Neural crest cell (in vitro differentiated cells): ENCODE results near the gene AKAP3. TPM values are rescaled to one million over a fixed set of nuclear protein-coding genes. Genes with fewer than 3 reads are reported as not detected.
A peak's percentile ranks its signal among the peaks of the same experiment; 100 is the strongest.

Source experiments
- DNase-seq: peaks from one replicate; pipeline ENCODE4 v3.0.0; 2021; ENCODE audit warnings: low read depth, mixed read lengths, low spot score
- H3K27ac Mint-ChIP-seq: one replicate; pipeline ENCODE4 v1.8.0; 2021; ENCODE audit warnings: mild to moderate bottlenecking, mixed read lengths; ENCODE audit not compliant: unreplicated experiment
- H3K27me3 Mint-ChIP-seq: 2 replicates; pipeline ENCODE4 v1.8.0; 2021; ENCODE audit warnings: low read depth, mild to moderate bottlenecking, mixed read lengths
- H3K36me3 Mint-ChIP-seq: 2 replicates; pipeline ENCODE4 v1.8.0; 2021; ENCODE audit warnings: low read depth, mild to moderate bottlenecking, mixed read lengths
- H3K4me1 Mint-ChIP-seq: 2 replicates; pipeline ENCODE4 v1.8.0; 2021; ENCODE audit warnings: mixed read lengths
- H3K4me3 Mint-ChIP-seq: one replicate; pipeline ENCODE4 v1.8.0; 2021; ENCODE audit warnings: mild to moderate bottlenecking, mixed read lengths
- H3K9me3 Mint-ChIP-seq: 2 replicates; pipeline ENCODE4 v1.8.0; 2021; ENCODE audit warnings: mixed read lengths
- total RNA-seq: library from RNA; stranded (reverse); gene quantifications from 2 replicates; pipeline ENCODE4 v1.2.1, GENCODE V29; 2021
- TF ChIP-seq, protein P1 (sequence below): fragments of 200-600 bp; sonication (generic); conservative IDR thresholded peaks from 2 replicates; pipeline ENCODE4 v1.5.0; 2021; ENCODE audit warnings: antibody characterized with exemption, mild to moderate bottlenecking

AKAP3 gene
- total RNA-seq, 1 donor from 2014 or later, result 2.8 TPM

DNA sequence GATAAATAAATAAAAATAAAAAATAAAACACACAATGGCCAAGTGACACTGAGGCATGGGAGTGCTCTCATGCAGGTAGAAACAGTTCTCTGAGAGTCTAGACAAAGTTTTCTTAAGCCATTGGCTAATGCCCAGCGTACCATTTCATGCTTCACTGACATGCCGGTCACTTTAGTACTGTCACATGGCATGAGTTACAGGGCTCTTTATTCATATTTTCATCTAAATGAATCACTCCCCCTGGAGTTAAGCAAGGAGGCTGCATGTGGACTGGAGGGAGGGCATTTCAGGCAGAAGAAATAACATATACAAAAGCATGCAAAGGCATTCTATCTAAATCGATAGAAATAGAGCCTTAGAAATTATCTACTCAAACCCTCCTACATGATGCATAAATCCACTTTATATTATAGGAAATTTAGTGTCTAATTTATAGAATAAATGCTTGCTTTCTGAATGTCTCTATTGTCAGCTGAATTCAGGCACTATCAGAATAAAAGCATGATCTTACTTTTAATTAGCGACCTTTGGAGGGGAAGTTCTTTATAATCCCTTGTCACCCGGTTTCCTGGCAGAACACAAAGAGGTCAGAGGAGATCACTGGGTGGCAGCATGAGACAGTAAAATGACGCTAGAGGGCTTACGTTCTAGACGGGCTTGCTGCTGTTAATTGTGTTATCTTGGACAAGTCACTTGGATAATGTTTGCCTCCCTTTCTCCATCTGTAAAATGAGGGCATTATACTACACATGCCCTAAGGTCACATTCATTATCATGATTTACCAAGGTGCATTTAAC lies 69.3 kb downstream of the AKAP3 start:
- Mint-ChIP-seq H3K4me1 (peaks cover 22% of the 10 kb centered on the region), H3K27me3 (no peaks in the 10 kb centered on the region), H3K9me3 (no peaks in the 10 kb centered on the region), H3K36me3 (no peaks in the 10 kb centered on the region), H3K4me3 (no peak overlapping the region), H3K27ac (no peak overlapping the region)
- TF ChIP-seq, protein P1, sequence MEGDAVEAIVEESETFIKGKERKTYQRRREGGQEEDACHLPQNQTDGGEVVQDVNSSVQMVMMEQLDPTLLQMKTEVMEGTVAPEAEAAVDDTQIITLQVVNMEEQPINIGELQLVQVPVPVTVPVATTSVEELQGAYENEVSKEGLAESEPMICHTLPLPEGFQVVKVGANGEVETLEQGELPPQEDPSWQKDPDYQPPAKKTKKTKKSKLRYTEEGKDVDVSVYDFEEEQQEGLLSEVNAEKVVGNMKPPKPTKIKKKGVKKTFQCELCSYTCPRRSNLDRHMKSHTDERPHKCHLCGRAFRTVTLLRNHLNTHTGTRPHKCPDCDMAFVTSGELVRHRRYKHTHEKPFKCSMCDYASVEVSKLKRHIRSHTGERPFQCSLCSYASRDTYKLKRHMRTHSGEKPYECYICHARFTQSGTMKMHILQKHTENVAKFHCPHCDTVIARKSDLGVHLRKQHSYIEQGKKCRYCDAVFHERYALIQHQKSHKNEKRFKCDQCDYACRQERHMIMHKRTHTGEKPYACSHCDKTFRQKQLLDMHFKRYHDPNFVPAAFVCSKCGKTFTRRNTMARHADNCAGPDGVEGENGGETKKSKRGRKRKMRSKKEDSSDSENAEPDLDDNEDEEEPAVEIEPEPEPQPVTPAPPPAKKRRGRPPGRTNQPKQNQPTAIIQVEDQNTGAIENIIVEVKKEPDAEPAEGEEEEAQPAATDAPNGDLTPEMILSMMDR, result peak; percentile 22
- no peak for DNase-seq

DNA sequence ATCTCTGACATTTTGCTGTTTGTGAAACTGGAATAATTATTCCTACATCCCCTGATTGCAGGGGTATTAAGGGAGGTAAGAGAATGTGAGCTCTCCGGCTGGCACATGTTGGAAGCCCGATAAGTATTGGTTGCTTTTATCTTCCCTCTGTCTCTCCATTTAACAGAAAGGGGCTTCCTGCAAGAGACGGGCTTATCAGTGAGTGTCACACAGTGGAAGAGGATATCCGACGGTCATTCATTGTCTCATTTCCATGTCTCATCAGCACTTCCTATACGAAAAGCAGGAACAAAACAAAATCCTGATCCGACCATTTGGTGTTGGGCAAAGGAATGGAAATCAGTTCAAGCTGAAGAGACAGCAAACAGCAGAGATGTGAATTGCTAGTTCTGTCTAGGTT lies 76.2 kb downstream of the AKAP3 start:
- no peaks in the 10 kb centered on the region for H3K36me3 Mint-ChIP-seq
- no peaks in the 10 kb centered on the region for H3K9me3 Mint-ChIP-seq
- DNase-seq, result no peak
- no peak overlapping the region for H3K27ac Mint-ChIP-seq
- H3K4me3 Mint-ChIP-seq, result no peak overlapping the region
- no peaks in the 10 kb centered on the region for H3K27me3 Mint-ChIP-seq
- H3K4me1 Mint-ChIP-seq, result no peaks in the 10 kb centered on the region
- TF ChIP-seq, protein P1, result no peak

DNA sequence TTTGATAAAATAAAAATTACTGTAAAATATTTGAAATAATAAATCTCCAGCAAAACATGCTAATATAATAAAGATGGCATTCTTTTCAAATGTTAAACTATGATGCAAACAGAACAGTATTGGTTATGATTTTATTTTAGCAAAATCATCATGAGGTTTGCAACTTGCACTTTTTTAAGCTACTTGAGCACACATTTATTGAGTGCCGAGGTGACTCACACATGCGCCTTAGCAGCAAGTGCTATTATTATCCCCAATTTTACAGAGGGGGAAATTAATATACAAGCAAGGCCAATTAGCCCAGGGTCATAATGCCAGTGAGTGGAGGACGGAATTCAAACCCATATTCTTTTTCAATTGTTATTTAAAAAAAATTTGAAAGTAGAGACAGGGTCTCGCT lies 79.6 kb downstream of the AKAP3 start:
- DNase-seq, result no peak
- no peak overlapping the region for H3K4me3 Mint-ChIP-seq
- H3K27me3 Mint-ChIP-seq, result no peaks in the 10 kb centered on the region
- TF ChIP-seq, protein P1, result no peak
- H3K9me3 Mint-ChIP-seq, result no peaks in the 10 kb centered on the region
- no peaks in the 10 kb centered on the region for H3K4me1 Mint-ChIP-seq
- H3K27ac Mint-ChIP-seq, result no peak overlapping the region
- H3K36me3 Mint-ChIP-seq, result no peaks in the 10 kb centered on the region

DNA sequence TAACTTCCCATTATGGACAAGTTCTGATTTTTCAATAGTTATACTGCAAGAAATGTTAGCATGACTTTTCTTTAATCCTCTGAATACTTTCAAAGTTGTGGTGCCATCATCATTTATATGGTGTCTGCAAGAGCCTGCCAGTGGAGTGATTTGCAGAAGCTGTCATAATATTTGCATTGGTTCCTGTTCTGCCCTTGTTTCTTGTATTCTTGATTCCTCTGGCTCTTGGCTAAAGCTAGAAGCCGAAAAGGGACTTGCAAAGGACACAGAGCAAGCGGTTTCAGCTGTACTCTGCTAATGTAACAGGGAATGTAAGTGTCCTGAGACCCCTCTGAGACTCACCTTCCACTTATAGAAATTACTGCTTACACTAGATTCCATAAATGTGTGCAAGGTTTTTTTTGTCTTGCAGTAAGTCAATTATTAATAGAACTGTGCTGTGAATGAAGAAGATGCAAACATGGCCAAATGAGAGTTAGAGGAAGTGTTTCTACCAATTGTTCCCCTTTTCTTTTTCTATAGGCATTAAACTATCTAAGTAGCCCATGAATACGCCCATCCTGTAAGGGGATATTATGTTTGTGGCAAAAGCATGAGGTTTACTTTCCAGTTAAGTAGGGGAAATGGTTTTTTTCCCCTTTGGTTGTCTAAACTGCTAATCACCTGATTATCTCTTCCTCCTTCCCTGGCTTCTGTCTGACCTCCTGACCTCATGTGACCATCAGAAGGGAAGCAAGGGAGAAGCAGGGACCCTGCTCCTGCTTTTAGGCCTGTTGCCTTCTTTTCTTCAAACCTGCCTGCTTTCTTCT lies 81.6 kb downstream of the AKAP3 start:
- H3K4me1 Mint-ChIP-seq, result peaks cover 4% of the 10 kb centered on the region
- TF ChIP-seq, protein P1, result no peak
- H3K9me3 Mint-ChIP-seq, result no peaks in the 10 kb centered on the region
- DNase-seq, result no peak
- no peaks in the 10 kb centered on the region for H3K27me3 Mint-ChIP-seq
- no peak overlapping the region for H3K27ac Mint-ChIP-seq
- H3K36me3 Mint-ChIP-seq, result no peaks in the 10 kb centered on the region
- no peak overlapping the region for H3K4me3 Mint-ChIP-seq

DNA sequence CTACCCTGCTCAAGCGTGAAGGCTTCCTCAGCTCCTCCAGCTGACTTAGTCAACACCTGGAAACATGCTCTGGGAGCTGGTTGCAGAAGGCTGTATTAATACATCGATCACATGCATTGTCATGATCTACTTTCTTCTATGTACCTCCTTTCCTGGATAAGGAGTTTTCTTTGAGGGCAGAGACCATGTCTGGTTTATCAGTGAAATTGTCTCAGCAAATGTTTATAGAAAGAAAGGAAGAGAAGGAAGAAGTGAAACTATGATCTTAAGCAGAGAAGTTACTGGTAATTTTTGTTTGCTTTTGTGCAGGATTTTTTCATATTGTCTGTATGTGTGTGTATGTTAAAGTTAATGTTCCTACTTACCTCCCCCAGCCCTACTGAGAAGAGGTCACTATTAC lies 82.4 kb downstream of the AKAP3 start:
- Mint-ChIP-seq H3K4me3 (no peak overlapping the region), H3K27ac (no peak overlapping the region), H3K36me3 (no peaks in the 10 kb centered on the region), H3K27me3 (no peaks in the 10 kb centered on the region), H3K4me1 (peaks cover 11% of the 10 kb centered on the region), H3K9me3 (no peaks in the 10 kb centered on the region)
- no peak for DNase-seq
- TF ChIP-seq, protein P1, result no peak

Other genes with a start within 250 kb of the AKAP3 start
- gene FGF6, start 203.2 kb downstream of the AKAP3 start, total RNA-seq, result not detected in 2 replicates
- 48.2 and 49.0 TPM in 2 replicates for gene RAD51AP1, start 110.2 kb downstream of the AKAP3 start, total RNA-seq
- 43.1 and 44.9 TPM in 2 replicates for gene DYRK4, start 86.8 kb downstream of the AKAP3 start, total RNA-seq
- gene NDUFA9, start 63 bp upstream of the AKAP3 start, total RNA-seq, result 71.6 and 77.0 TPM in 2 replicates
- 7.6 and 7.9 TPM in 2 replicates for gene GALNT8, start 71.3 kb upstream of the AKAP3 start, total RNA-seq